K562 (cell line): ENCODE measurements around the gene LIX1L. TPM values are rescaled to one million over a fixed set of nuclear protein-coding genes. Genes with fewer than 3 reads are reported as not detected.

Experiments used
- BRD4 ChIP-seq: fragments of 200-600 bp; sonication (generic); IDR thresholded peaks from 2 replicates; pipeline ENCODE4 v1.6.1; 2017; ENCODE audit warnings: inconsistent platforms
- CTCFL ChIP-seq: IDR thresholded peaks from 2 replicates; pipeline ENCODE4 v1.6.1; 2011; ENCODE audit warnings: borderline replicate concordance, low read depth, mild to moderate bottlenecking, moderate library complexity, low read length; ENCODE audit not compliant: insufficient read depth, poor library complexity, severe bottlenecking
- ID3 ChIP-seq, 2 experiments: fragments of 250-450 bp in 1 of 2; fragments of 450-650 bp in 1 of 2; sonication (Bioruptor Pico) in 1 of 2; IDR thresholded peaks; 2 replicates each; pipeline versions ENCODE4 v1.6.1 to v1.8.0; 2016 to 2021; ENCODE audit warnings: mild to moderate bottlenecking in 2 of 2, moderate library complexity in 2 of 2, missing compliant biosample characterization in 1 of 2, missing genetic modification characterization in 1 of 2
- NR2C2 ChIP-seq, 2 experiments: fragments of 200-800 bp in 1 of 2; sonication (Bioruptor generic) in 1 of 2; sonication (generic) in 1 of 2; formaldehyde crosslinking in 1 of 2; IDR thresholded peaks; 2 replicates each; pipeline versions ENCODE4 v1.6.1 to v1.8.0; 2016 to 2022; ENCODE audit warnings: mild to moderate bottlenecking in 1 of 2, missing compliant biosample characterization in 1 of 2, missing genetic modification characterization in 1 of 2, missing genetic modification reagents in 1 of 2
- SLC30A9 ChIP-seq: fragments of 250-450 bp; sonication (Bioruptor Pico); IDR thresholded peaks from 2 replicates; pipeline ENCODE4 v1.8.0; 2022; ENCODE audit warnings: mild to moderate bottlenecking, moderate library complexity
- ZBTB33 ChIP-seq: sonication (generic); formaldehyde crosslinking; IDR thresholded peaks from 2 replicates; pipeline ENCODE4 v1.8.1; 2023; ENCODE audit warnings: mild to moderate bottlenecking, missing genetic modification reagents
- ZBTB34 ChIP-seq: fragments of 250-450 bp; sonication (Bioruptor Pico); IDR thresholded peaks from 2 replicates; pipeline ENCODE4 v1.8.0; 2021; ENCODE audit warnings: mild to moderate bottlenecking, moderate library complexity
- ZBTB40 ChIP-seq, 2 experiments: fragments of 450-650 bp in 1 of 2; sonication (generic) in 1 of 2; formaldehyde crosslinking in 1 of 2; IDR thresholded peaks; 2 replicates each; pipeline versions ENCODE4 v1.7.1 to v1.9.0; 2016 to 2022; ENCODE audit warnings: inconsistent platforms in 1 of 2, mild to moderate bottlenecking in 1 of 2, missing genetic modification reagents in 1 of 2
- ZNF124 ChIP-seq: sonication (generic); formaldehyde crosslinking; IDR thresholded peaks from 2 replicates; pipeline ENCODE4 v1.8.1; 2022; ENCODE audit warnings: missing genetic modification reagents
- ZNF212 ChIP-seq: fragments of 450-650 bp; formaldehyde crosslinking; IDR thresholded peaks from 2 replicates; pipeline ENCODE4 v1.4.0; 2020; ENCODE audit warnings: mild to moderate bottlenecking
- polyA plus RNA-seq, 8 experiments: library from polyadenylated mRNA; depleted of rRNA in 4 of 8; stranded (reverse) in 5 of 8; unstranded in 3 of 8; fragments of >200 nt; fragmentation: Nextera tagmentation in 2 of 8; fragmentation: Illumina TruSeq in 1 of 8; extraction: Ambion mirVana in 2 of 8; extraction: Trizol in 1 of 8; gene quantifications; 2 replicates each; pipeline versions ENCODE4 v1.2.1 to v1.2.3, GENCODE V29; 2011 to 2014; ENCODE audit warnings: inconsistent platforms in 1 of 8, missing spikeins in 1 of 8
- total RNA-seq, 7 experiments: library from RNA; depleted of rRNA in 6 of 7; stranded (reverse); fragments of >200 nt in 6 of 7; fragmentation: Illumina TruSeq in 2 of 7; extraction: Trizol in 2 of 7; gene quantifications; 2 replicates each; pipeline versions ENCODE4 v1.2.1 to v1.2.3, GENCODE V29; 2011 to 2021; ENCODE audit warnings: low replicate concordance in 1 of 7

Gene LIX1L
- total and polyA plus RNA-seq, 9 of the 15 experiments (the other 6 are each of a cell fraction or from before 2014, with no cell fraction given): 4.6 to 26.5 (median 12.5) TPM

- TF ChIP-seq ZBTB40 (IDR thresholded peaks at IDR 0.05) (peak; percentile 40; the same call in 1 of the 2 replicates), ZBTB40 (CRISPR knock-in tag; IDR thresholded peaks at IDR 0.05) (no peak), ZNF212 (CRISPR knock-in tag) (no peak), CTCFL (no peak), ZBTB34 (CRISPR knock-in tag) (no peak), ID3 (CRISPR knock-in tag; IDR thresholded peaks at IDR 0.05) (no peak), ID3 (tag; IDR thresholded peaks at IDR 0.05) (no peak), ZBTB33 (CRISPR knock-in tag) (no peak), BRD4 (no peak), ZNF124 (CRISPR knock-in tag) (no peak), NR2C2 (CRISPR knock-in tag; IDR thresholded peaks at IDR 0.05) (no peak), NR2C2 (tag; IDR thresholded peaks at IDR 0.05) (no peak; the same call in 1 of the 2 replicates), SLC30A9 (CRISPR knock-in tag) (no peak)
These were observed 38.7 kb upstream of the LIX1L start, which contains the start of gene TXNIP (continued) for GRCh38 chr1:145996433-145997015.
